HG03280 (cell line): ENCODE measurements around the gene RTP2.

Experiments
- ATAC-seq: cut with Tn5 transposase; IDR thresholded peaks from one replicate; pipeline ENCODE4 v1.9.1; 2021; ENCODE audit warnings: mild to moderate bottlenecking, moderate library complexity; ENCODE audit not compliant: unreplicated experiment

The RTP2 gene

GRCh38 chr3:187677604-187678003 is 24.8 kb downstream of the RTP2 start:
- ATAC-seq, result no peak

GRCh38 chr3:187673012-187673411 is 29.3 kb downstream of the RTP2 start:
- ATAC-seq, result no peak

- no peak for ATAC-seq
Measured at GRCh38 chr3:187669675-187670504, 32.5 kb downstream of the RTP2 start, which contains the start of gene SST. Gene SST, minus strand, starts transcription at chr3:187670394. Its CDS starts 103 bp downstream, at chr3:187670291.

- no peak for ATAC-seq
Measured at GRCh38 chr3:187667526-187667925, 34.8 kb downstream of the RTP2 start.

- no peak for ATAC-seq
Measured at GRCh38 chr3:187665764-187666402, 36.5 kb downstream of the RTP2 start.

- ATAC-seq, result no peak
Measured at GRCh38 chr3:187665010-187665409, 37.3 kb downstream of the RTP2 start.

GRCh38 chr3:187662848-187663409 is 39.4 kb downstream of the RTP2 start:
- ATAC-seq, result no peak

- no peak for ATAC-seq
Measured at GRCh38 chr3:187661267-187661666, 41.1 kb downstream of the RTP2 start.

DNA sequence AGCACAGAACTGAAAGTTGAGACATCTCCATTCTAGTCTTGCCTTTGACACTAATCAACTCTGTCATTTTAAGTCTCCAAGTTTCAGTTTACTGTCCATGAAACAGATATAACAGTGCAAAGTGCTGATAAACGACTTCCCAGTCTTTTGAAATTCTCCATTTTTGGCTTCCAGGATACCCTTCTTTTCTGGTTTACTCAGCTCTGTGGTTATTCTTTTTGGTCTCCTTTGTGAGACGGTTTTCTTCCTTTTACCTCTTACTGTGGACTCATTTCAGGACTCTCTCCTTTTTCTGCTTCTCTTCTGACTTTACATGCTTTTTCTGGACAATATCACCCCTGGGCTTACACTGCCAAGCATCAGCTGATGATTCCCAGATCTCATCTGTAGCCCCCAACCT is 51.1 kb downstream of the RTP2 start:
- no peak for ATAC-seq
